ENCODE measurements around the gene CNTNAP5.
"Not testable (repeated sequence)": the region's sequence is repeated elsewhere in the genome, so short reads cannot be mapped to it uniquely, and the experiment has no call there.

Gene CNTNAP5

GRCh38 chr2:124333784-124334183 is 308.7 kb downstream of the CNTNAP5 start:
- no peak for DNase-seq

DNA sequence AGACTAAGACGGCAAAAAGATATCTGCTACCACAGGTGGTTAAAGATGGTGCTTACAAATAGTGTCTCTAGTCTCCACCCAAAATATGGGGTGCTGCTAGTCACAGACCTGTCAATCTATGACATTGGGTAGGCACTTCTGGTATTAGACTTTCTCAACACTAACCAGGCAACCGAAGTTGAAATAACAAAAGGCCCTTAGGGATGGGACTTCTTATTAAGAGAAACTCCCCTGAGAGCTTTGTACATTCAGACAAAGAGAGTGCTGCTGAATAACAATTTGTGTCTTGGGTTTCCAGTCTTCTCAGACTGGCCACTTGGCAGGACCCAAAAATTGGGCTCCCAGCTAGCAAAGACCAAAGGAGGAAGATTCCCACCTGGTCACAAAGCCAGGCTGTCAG is 310.0 kb downstream of the CNTNAP5 start:
- no peak for DNase-seq

GRCh38 chr2:124339709-124340108 is 314.6 kb downstream of the CNTNAP5 start:
- DNase-seq, result no peak

DNA sequence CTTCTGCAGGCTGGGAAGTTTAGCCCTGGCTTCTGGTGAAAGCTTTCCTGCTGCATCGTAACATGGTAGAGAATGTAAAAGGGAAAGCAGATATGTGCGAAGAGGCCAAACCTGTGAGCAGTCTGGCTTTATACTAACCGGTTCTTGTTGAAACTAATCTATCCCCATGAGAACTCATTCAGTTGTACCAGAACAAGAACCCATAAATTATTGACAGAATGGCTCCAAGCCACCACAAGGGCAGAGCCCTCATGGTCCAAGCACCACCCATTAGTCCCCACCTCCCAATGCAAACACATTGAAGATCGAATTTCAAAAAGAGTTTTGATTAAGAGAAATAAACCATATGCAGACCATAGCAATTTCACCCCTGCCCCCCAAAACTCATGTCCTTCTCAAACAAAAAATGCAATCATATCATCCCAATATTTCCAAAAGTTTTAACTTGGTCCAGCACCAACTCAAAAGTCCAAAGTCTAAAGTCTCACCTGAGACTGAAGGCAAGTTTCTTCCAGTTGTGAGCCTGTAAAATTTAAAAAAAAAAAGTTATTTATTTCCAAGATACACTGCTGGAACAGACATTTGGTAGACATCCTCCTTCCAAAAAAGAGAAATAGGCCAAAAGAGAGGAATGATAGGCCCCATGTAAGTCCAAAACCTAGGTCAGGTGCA is 318.9 kb downstream of the CNTNAP5 start:
- DNase-seq, result no peak

DNA sequence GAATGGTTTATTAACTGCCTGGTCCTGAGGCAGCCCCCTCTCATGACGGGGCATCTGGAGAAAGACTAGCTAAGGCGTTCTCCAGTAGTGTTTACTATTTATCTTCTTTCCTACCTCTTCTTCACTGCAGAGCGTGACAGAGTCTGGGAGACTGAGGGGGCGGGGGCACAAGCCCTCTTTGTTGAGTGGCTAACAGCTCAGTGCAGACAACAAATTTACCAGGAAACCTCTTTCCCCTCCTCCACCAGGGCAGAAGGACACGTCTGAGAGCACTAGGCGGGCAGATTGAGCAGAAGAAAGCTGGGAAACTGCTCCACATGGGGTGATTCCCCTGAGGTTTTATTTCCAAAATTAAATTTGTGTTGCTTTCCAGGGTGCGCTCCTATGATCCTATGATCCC is 322.1 kb downstream of the CNTNAP5 start:
- DNase-seq, result no peak

- no peak for DNase-seq
Observed at GRCh38 chr2:124353656-124354055, 328.6 kb downstream of the CNTNAP5 start.

- no peak for DNase-seq
Observed at GRCh38 chr2:124354466-124354865, 329.4 kb downstream of the CNTNAP5 start.

DNA sequence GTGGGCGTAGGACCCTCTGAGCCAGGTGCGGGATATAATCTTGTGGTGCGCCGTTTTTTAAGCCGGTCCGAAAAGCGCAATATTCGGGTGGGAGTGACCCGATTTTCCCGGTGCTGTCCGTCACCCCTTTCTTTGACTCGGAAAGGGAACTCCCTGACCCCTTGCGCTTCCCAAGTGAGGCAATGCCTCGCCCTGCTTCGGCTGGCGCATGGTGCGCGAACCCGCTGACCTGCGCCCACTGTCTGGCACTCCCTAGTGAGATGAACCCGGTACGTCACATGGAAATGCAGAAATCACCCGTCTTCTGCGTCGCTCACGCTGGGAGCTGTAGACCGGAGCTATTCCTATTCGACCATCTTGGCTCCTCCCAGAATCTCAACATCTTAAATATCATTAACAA is 336.9 kb downstream of the CNTNAP5 start:
- DNase-seq, result not testable (repeated sequence)

DNA sequence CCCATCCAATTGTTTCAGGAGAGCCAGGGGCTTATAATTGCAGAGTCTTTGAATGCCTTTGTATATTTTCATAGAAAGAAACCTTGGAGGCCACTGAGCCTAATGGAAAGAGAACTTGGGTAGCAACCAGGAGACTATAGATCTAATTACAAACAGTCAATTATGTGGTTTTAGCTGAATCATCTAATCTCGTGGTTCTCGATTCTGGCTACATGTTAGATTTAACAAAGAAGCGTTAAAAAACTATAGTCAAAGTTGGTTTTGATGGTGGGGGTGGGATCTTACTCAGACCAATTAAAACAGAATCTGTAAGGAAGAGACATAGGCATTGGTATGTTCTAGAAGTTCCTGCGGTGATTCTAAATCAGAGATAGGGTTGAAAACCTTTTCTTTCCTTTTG is 344.1 kb downstream of the CNTNAP5 start:
- no peak for DNase-seq

GRCh38 chr2:124380221-124380749 is 355.2 kb downstream of the CNTNAP5 start:
- no peak for DNase-seq

DNA sequence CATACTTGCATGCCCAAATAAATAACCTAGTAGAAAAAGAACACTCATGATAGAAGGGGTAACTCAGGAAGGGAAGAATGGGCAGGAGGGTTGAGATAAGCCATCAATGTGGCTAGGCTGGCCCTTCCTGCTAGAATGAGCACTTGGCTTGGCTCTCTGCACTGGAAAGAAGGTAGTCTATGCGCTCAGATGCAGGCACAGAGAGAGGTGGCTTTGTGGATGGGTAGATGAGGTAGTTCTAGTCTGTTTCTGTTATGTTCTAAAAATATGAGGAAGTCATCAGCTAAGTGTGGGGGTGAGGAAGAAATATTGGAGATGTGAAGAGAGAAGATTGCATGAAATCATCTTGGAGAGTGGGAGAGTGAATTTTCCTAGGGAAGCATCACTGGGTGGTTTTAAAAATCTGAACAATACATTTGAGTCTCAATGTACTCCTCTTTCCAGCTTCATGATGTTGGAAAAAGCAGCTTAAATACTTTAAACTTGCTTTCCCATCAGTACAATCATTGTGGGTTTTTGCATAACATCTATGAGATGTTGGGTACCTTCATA is 357.1 kb downstream of the CNTNAP5 start:
- DNase-seq, result no peak

GRCh38 chr2:124395961-124396360 is 370.9 kb downstream of the CNTNAP5 start:
- DNase-seq, result no peak

DNA sequence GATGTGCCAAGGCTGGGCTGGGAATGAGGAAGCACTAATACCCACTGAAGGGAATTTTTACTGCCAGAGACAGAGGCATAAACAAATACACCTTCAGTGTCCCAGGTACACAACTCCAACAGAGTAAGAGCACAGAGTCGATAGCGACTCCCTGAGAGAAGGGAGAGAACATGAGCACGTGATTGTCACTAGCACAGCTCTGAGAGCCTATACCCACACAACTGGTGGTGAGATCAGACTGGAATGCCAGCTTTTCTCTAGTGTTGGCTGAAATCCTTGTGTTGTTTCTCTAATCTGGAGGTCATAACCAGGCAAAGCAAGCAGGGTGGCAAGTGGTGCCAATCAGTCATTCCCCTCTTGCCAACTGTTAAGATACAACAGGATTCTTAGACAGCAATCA is 377.2 kb downstream of the CNTNAP5 start:
- no peak for DNase-seq

- not testable (repeated sequence) for DNase-seq
Observed at GRCh38 chr2:124407836-124408534, 382.9 kb downstream of the CNTNAP5 start.

DNA sequence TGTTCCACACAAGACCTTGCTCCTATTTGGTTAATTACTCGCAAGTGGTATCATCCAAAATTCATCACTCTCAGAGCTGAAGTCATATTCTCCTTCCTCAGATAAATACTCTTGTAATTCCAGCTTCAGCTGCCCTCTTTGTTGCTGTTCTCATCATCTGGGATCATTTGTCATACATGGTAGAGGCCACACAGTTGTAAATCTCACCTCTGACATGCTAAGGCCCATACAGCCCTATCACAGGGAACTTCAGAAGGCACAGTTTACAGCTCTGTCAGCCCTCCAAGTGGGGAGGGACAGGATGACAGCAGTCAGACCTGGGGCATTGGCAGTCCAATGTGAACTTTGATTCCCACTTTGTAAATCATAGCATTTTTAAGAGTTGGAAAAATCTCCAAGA is 399.0 kb downstream of the CNTNAP5 start:
- no peak for DNase-seq

- no peak for DNase-seq
Observed at GRCh38 chr2:124426122-124426521, 401.0 kb downstream of the CNTNAP5 start.

DNA sequence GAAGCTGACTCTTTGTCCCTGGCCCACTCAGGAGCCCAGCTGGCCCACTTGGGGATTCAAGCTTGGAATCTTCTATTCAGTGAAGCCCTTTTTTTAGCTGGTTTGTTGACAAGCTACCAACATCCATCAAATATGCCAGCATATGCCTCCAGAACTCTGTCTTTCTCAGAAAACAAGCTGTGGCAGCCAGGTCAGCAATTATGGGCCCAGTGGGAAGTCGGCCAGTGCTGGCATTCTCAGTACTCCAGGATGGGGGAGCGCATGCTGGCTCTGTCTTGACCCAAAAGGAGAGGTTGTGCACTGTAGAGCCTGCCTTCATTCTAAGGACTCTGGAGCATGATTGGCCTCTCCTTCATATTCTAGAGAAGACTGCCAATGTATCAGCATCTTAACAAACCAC is 401.5 kb downstream of the CNTNAP5 start:
- no peak for DNase-seq

GRCh38 chr2:124437811-124438210 is 412.7 kb downstream of the CNTNAP5 start:
- DNase-seq, result no peak

GRCh38 chr2:124450481-124450880 is 425.4 kb downstream of the CNTNAP5 start:
- DNase-seq, result no peak

DNA sequence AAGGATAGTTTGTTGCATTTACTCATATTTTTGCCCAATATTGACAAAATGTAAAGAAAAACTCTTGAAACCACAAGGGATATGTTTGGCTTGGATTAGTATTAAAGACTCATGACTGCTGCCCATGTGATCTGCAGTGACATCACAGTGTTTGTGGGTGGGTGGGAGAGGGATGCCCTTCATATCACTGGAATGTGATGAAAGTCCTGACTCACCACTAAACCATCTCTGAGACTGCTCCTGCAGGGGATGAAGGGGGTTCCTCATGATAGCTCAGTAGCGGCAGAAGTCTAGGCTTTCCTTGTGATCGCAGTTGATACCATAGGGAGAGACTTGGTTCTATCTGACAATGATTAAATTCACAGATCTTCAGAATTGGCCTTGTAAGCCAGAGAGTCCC is 451.2 kb downstream of the CNTNAP5 start:
- no peak for DNase-seq

DNA sequence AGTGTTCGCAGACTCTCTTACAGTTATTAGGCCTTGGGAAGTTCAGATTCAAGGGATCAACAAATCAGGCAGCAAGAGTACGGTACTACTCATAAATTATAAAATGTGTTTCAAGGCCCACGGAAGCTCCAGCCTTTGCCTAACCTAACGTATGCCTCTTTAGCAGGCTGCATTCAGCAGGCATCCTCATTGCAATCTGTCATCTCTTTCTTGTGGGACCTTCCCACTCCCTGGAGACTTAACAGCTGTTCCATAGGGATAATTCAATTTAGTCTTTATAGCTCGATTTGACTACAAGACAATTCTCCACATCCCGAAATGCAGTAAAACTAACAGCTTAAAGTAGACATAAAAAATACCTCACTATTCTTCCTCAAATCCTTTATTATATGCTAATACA is 453.7 kb downstream of the CNTNAP5 start:
- DNase-seq, result no peak

DNA sequence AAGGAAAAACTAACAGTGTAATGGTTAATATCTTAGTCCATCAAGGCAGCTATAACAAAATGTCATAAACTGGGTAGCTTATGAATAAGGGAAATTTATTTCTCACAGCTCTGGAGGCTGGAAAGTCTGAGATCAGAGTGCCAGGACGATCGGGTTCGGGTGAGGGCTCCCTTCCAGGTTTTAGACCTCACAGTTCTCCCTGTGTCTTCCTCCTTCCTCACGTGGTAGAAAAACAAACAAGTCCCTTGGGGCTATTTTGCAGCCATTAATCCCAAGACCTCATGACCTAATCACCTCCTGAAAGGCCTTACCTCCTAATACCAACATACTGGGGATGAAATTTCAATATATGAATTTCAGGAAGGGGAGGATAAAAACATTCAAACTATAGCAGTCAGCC is 455.9 kb downstream of the CNTNAP5 start:
- DNase-seq, result no peak

- DNase-seq, result no peak
Observed at GRCh38 chr2:124482044-124482443, 457.0 kb downstream of the CNTNAP5 start.

DNA sequence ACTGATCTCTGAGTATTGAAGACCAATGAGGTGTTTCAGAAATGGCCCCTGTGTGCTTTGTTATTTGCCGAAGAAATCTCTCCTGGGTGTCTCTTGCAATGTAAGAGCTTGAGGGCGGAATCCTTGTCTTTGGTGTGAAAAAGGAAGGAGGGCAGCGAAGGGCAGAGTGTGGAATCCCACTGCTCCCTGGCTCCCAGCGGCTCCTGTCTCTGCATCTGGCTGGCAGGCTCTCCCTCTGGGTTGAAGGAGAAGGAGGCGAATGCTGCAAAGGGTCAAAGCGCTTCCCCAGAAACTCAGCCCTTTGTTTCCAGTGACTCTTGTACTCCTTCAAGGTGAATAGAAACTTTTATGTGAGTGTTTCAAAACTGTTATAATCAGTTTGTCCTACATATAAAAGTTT is 457.5 kb downstream of the CNTNAP5 start:
- no peak for DNase-seq
